Liver (tissue), 9 donors: ENCODE data around the gene PCBD1. TPM values are rescaled to one million over a fixed set of nuclear protein-coding genes. Genes with fewer than 3 reads are reported as not detected.

Experiments
- DNase-seq: peaks from one replicate; pipeline ENCODE4 v3.0.0-alpha.2; 2017; ENCODE audit warnings: low spot score
- H3K27ac ChIP-seq, 2 donors: one replicate each; pipeline ENCODE4 v1.7.0; 2013; ENCODE audit warnings: inconsistent platforms in 2 of 2, low read length in 2 of 2, control low read depth in 1 of 2, low read depth in 1 of 2, mild to moderate bottlenecking in 1 of 2
- H3K27me3 ChIP-seq, 4 donors: one replicate each; pipeline versions ENCODE4 v1.6.1 to v1.7.0; 2013; ENCODE audit warnings: low read length in 3 of 4, inconsistent platforms in 1 of 4, mild to moderate bottlenecking in 1 of 4, moderate library complexity in 1 of 4; ENCODE audit not compliant: control insufficient read depth in 4 of 4, insufficient read depth in 4 of 4
- H3K36me3 ChIP-seq, 4 donors: one replicate each; pipeline versions ENCODE4 v1.6.1 to v1.7.0; 2013; ENCODE audit warnings: low read length in 3 of 4, mild to moderate bottlenecking in 3 of 4, low read depth in 1 of 4, moderate library complexity in 1 of 4; ENCODE audit not compliant: control insufficient read depth in 4 of 4, insufficient read depth in 3 of 4
- H3K4me1 ChIP-seq, 4 donors: one replicate each; pipeline versions ENCODE4 v1.6.1 to v1.7.0; 2013; ENCODE audit warnings: low read length in 3 of 4, mild to moderate bottlenecking in 3 of 4, moderate library complexity in 1 of 4; ENCODE audit not compliant: control insufficient read depth in 4 of 4, insufficient read depth in 4 of 4
- H3K4me3 ChIP-seq, 3 donors: one replicate each; pipeline versions ENCODE4 v1.6.1 to v1.7.0; 2013; ENCODE audit warnings: low read length in 3 of 3, control low read depth in 1 of 3, low read depth in 1 of 3, mild to moderate bottlenecking in 1 of 3
- H3K9ac ChIP-seq, 2 donors: one replicate each; pipeline ENCODE4 v1.7.0; 2013; ENCODE audit warnings: low read length in 2 of 2, mild to moderate bottlenecking in 2 of 2, moderate library complexity in 2 of 2, control low read depth in 1 of 2, low read depth in 1 of 2
- H3K9me3 ChIP-seq, 4 donors: one replicate each; pipeline versions ENCODE4 v1.6.1 to v1.7.0; 2013; ENCODE audit warnings: low read length in 3 of 4; ENCODE audit not compliant: control insufficient read depth in 4 of 4
- CTCF ChIP-seq: fragments of 150-350 bp; IDR thresholded peaks from 2 replicates; pipeline ENCODE4 v1.5.1; 2017; ENCODE audit warnings: improper control_type of control experiment, low read depth, low read length; ENCODE audit not compliant: missing input control
- EGR1 ChIP-seq, 2 donors: IDR thresholded peaks; 2 replicates each; pipeline ENCODE4 v1.6.1; 2016 to 2018; ENCODE audit warnings: antibody characterized with exemption in 2 of 2, low read depth in 2 of 2
- FOXA1 ChIP-seq: IDR thresholded peaks from 2 replicates; pipeline ENCODE4 v1.6.1; 2016; ENCODE audit warnings: antibody characterized with exemption
- FOXA2 ChIP-seq: IDR thresholded peaks from 2 replicates; pipeline ENCODE4 v1.6.1; 2016; ENCODE audit warnings: antibody characterized with exemption
- GABPA ChIP-seq, 2 donors: IDR thresholded peaks in 1 of 2; conservative IDR thresholded peaks in 1 of 2; 2 replicates each; pipeline ENCODE4 v1.6.1; 2016; ENCODE audit warnings: antibody characterized with exemption in 2 of 2, mild to moderate bottlenecking in 1 of 2, moderate library complexity in 1 of 2
- HNF4G ChIP-seq: IDR thresholded peaks from 2 replicates; pipeline ENCODE4 v1.6.1; 2016; ENCODE audit warnings: antibody characterized with exemption
- JUND ChIP-seq, 2 donors: IDR thresholded peaks; 2 replicates each; pipeline ENCODE4 v1.6.1; 2016; ENCODE audit warnings: antibody characterized with exemption in 2 of 2
- NR2F2 ChIP-seq: IDR thresholded peaks from 2 replicates; pipeline ENCODE4 v1.6.1; 2016; ENCODE audit warnings: antibody characterized with exemption
- RAD21 ChIP-seq, 2 donors: IDR thresholded peaks; 2 replicates each; pipeline ENCODE4 v1.6.1; 2016; ENCODE audit warnings: antibody characterized with exemption in 2 of 2, mild to moderate bottlenecking in 2 of 2
- RXRA ChIP-seq, 2 donors: IDR thresholded peaks; 2 replicates each; pipeline ENCODE4 v1.6.1; 2017 to 2018; ENCODE audit warnings: antibody characterized with exemption in 2 of 2, mild to moderate bottlenecking in 1 of 2
- SP1 ChIP-seq: IDR thresholded peaks from 2 replicates; pipeline ENCODE4 v1.6.1; 2018; ENCODE audit warnings: antibody characterized with exemption, mild to moderate bottlenecking
- TAF1 ChIP-seq: conservative IDR thresholded peaks from 2 replicates; pipeline ENCODE4 v1.6.1; 2016; ENCODE audit warnings: antibody characterized with exemption, mild to moderate bottlenecking
- YY1 ChIP-seq: IDR thresholded peaks from 2 replicates; pipeline ENCODE4 v1.6.1; 2016; ENCODE audit warnings: antibody characterized with exemption, mild to moderate bottlenecking
- ZBTB33 ChIP-seq: IDR thresholded peaks from 2 replicates; pipeline ENCODE4 v1.6.1; 2016; ENCODE audit warnings: antibody characterized with exemption
- WGBS: extraction: QIAGEN DNeasy Blood & Tissue Kit; methylation state at CpG from one replicate; pipeline ENCODE4 v1.1.7; 2013; 5-methylcytosine and 5-hydroxymethylcytosine counted together
- polyA plus RNA-seq, 2 donors: library from polyadenylated mRNA; stranded (reverse) in 1 of 2; unstranded in 1 of 2; fragments of 200-250 nt in 1 of 2; fragments of >200 nt in 1 of 2; fragmentation: Nextera tagmentation in 1 of 2; extraction: Ambion mirVana in 1 of 2; gene quantifications; one replicate each; pipeline versions ENCODE4 v1.2.1 to v1.2.3, GENCODE V29; 2013 to 2015
- total RNA-seq, 2 donors: library from RNA; depleted of rRNA; stranded (reverse); fragments of >200 nt; gene quantifications; one replicate each; pipeline ENCODE4 v1.2.3, GENCODE V29; 2014
- TF ChIP-seq, protein P1 (sequence below): IDR thresholded peaks from 2 replicates; pipeline ENCODE4 v1.6.1; 2016; ENCODE audit warnings: antibody characterized with exemption
- TF ChIP-seq, protein P2 (sequence below): IDR thresholded peaks from 2 replicates; pipeline ENCODE4 v1.6.1; 2016; ENCODE audit warnings: antibody characterized with exemption, mild to moderate bottlenecking
- donor health status: healthy.
- donor health status: healthy.
- donor health status: healthy.
- donor health status: healthy.
- donor health status: healthy.

The PCBD1 gene
- total and polyA plus RNA-seq, 4 donors = 72.0 to 458 (median 171) TPM

- Histone ChIP-seq H3K27me3 (no peaks in the 10 kb centered on the region), H3K27ac (no peak overlapping the region), H3K4me1 (peaks cover 0 to 46% (median 31%) of the 10 kb centered on the region in 4 donors), H3K4me3 (no peak overlapping the region), H3K36me3 (peaks cover 0 to 10% (median 8%) of the 10 kb centered on the region in 4 donors), H3K9ac (no peak overlapping the region), H3K9me3 (no peaks in the 10 kb centered on the region)
- 60% methylated on average over 3 of the region's 3 CpGs for WGBS
- TF ChIP-seq, protein P1, sequence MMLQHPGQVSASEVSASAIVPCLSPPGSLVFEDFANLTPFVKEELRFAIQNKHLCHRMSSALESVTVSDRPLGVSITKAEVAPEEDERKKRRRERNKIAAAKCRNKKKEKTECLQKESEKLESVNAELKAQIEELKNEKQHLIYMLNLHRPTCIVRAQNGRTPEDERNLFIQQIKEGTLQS = no peak
- TF ChIP-seq YY1 (no peak), HNF4G (no peak), FOXA1 (no peak), FOXA2 (peak; percentile 9), SP1 (no peak)
- TF ChIP-seq, protein P2, sequence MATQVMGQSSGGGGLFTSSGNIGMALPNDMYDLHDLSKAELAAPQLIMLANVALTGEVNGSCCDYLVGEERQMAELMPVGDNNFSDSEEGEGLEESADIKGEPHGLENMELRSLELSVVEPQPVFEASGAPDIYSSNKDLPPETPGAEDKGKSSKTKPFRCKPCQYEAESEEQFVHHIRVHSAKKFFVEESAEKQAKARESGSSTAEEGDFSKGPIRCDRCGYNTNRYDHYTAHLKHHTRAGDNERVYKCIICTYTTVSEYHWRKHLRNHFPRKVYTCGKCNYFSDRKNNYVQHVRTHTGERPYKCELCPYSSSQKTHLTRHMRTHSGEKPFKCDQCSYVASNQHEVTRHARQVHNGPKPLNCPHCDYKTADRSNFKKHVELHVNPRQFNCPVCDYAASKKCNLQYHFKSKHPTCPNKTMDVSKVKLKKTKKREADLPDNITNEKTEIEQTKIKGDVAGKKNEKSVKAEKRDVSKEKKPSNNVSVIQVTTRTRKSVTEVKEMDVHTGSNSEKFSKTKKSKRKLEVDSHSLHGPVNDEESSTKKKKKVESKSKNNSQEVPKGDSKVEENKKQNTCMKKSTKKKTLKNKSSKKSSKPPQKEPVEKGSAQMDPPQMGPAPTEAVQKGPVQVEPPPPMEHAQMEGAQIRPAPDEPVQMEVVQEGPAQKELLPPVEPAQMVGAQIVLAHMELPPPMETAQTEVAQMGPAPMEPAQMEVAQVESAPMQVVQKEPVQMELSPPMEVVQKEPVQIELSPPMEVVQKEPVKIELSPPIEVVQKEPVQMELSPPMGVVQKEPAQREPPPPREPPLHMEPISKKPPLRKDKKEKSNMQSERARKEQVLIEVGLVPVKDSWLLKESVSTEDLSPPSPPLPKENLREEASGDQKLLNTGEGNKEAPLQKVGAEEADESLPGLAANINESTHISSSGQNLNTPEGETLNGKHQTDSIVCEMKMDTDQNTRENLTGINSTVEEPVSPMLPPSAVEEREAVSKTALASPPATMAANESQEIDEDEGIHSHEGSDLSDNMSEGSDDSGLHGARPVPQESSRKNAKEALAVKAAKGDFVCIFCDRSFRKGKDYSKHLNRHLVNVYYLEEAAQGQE = no peak
- DNase-seq = no peak
These were observed 926 bp upstream of the PCBD1 start for GRCh38 chr10:70889291-70889690.

DNA sequence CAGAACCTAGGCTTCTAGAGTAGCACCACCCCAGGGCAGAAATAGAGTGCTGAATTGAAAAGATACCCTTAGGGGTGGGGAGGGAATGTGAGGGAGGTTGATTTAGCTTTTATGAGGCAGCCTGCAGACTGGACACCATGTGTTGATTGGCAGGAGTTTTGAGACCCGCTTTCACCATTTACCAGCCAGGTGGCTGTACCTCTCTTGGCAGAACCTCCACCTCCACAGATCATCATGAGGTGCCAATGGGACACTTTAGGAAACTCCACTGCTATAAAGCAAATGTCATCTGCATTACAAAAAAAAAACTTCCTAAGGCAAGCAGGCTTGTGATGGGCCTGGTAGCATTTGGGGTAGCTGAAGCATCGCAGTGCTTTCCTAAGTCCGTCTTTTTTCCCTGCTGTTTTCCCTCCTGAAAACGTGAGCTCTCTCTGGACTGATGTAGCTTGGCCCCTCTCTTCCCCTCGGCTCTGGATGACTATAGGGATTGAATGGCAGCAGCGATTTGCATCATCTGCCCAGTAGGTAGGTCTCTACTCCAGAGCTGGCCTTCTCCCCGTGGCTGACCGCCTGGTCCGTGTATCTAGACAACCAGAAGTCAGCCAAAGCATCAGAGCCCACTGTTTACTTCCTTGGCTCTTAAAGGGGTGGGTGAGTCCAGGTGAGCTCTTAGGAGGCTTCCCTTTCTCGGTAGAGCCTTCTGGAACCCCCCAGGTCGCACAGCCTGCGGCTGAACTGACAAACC, 1.3 kb downstream of the PCBD1 start:
- Histone ChIP-seq H3K4me1 (peaks cover 0 to 46% (median 31%) of the 10 kb centered on the region in 4 donors), H3K27ac (peak overlapping the region; percentile 93 to 98), H3K4me3 (peak overlapping the region; percentile 64 to 89 (median 88)), H3K36me3 (peaks cover 5 to 28% (median 16%) of the 10 kb centered on the region in 4 donors), H3K9me3 (no peaks in the 10 kb centered on the region), H3K27me3 (no peaks in the 10 kb centered on the region), H3K9ac (peak overlapping the region; percentile 15 to 80)
- DNase-seq = no peak
- 40% methylated on average over 12 of the region's 12 CpGs for WGBS
- no peak for TF ChIP-seq RXRA (IDR thresholded peaks at IDR 0.05)
- TF ChIP-seq, protein P1 = no peak
- TF ChIP-seq RAD21 (IDR thresholded peaks at IDR 0.05) = no peak
- TF ChIP-seq, protein P2 = no peak
- TF ChIP-seq EGR1 (IDR thresholded peaks at IDR 0.05; ENCODE audit: low read depth in 2 of 2) = no peak
- no peak for TF ChIP-seq ZBTB33
- no peak for TF ChIP-seq GABPA (IDR thresholded peaks at IDR 0.05 in 1 of 2, conservative IDR thresholded peaks at IDR 0.05 in 1 of 2)
- no peak for TF ChIP-seq SP1
- TF ChIP-seq JUND (IDR thresholded peaks at IDR 0.05) = no peak
- TF ChIP-seq FOXA1 = no peak
- no peak for TF ChIP-seq TAF1
- no peak for TF ChIP-seq HNF4G
- no peak for TF ChIP-seq CTCF
- no peak for TF ChIP-seq YY1
- TF ChIP-seq NR2F2 = no peak
